HCT116 (cell line): Measurements from ENCODE around the gene CIT. TPM values are rescaled to one million over a fixed set of nuclear protein-coding genes. Genes with fewer than 3 reads are reported as not detected.

Experiments used
- ATAC-seq: fragments of 200-7000 bp; cut with Tn5 transposase; 2 replicates; pipeline ENCODE4 v1.9.1; 2020; ENCODE audit warnings: mild to moderate bottlenecking, moderate library complexity
- BruUV-seq: library from RNA; stranded (reverse); fragments of 400-500 nt; replicated peaks from 2 replicates; lab custom pipeline; 2021; lab: Mats Ljungman, UMichigan
- CTCF ChIA-PET: fragments of 300-600 bp; sonication (Branson Sonifier 250); formaldehyde crosslinking; loops from one replicate; lab custom pipeline; 2021; ENCODE audit warnings: antibody characterized with exemption; lab: Charles Lee
- POLR2A ChIA-PET: fragments of 300-600, 350-600 bp; sonication (Branson Sonifier 250); formaldehyde crosslinking; loops from one replicate; lab custom pipeline; 2021; ENCODE audit warnings: antibody characterized with exemption; lab: Charles Lee
- RAD21 ChIA-PET, 2 experiments: fragments of 300-600 bp; sonication (Branson Sonifier 250); formaldehyde crosslinking; loops; one replicate each; lab custom pipeline; 2023; ENCODE audit warnings: low total read pairs in 2 of 2; ENCODE audit not compliant: uncharacterized antibody in 2 of 2, unreplicated experiment in 2 of 2, low non-redundant PET in 1 of 2; lab: Charles Lee
- DNase-seq: peaks from one replicate; pipeline ENCODE4 v3.0.0-alpha.2; 2010; ENCODE audit warnings: low read depth, low spot score
- H2AFZ ChIP-seq: fragments of 200-600 bp; shearing (Covaris generic), sonication (generic); 2 replicates; pipeline ENCODE4 v1.6.1; 2017; ENCODE audit warnings: low read depth, mixed run types, mixed read lengths, antibody characterized with exemption, low read length; ENCODE audit not compliant: poor library complexity, severe bottlenecking
- H3K27ac ChIP-seq: 2 replicates; pipeline ENCODE4 v1.5.1; 2012; ENCODE audit warnings: low read depth, low read length
- H3K27me3 ChIP-seq: fragments of 200-600 bp; sonication (generic); 2 replicates; pipeline ENCODE4 v1.6.1; 2016; ENCODE audit warnings: mixed run types, low read length, mixed read lengths; ENCODE audit not compliant: insufficient read depth
- H3K36me3 ChIP-seq, 2 experiments: fragments of 200-500 bp in 1 of 2; fragments of 200-600 bp in 1 of 2; sonication (Bioruptor generic) in 1 of 2; sonication (generic) in 1 of 2; 2 replicates each; pipeline versions ENCODE4 v1.5.1 to v1.6.1; 2014 to 2016; ENCODE audit warnings: low read length in 2 of 2, inconsistent platforms in 1 of 2, mixed read lengths in 1 of 2, mixed run types in 1 of 2; ENCODE audit not compliant: insufficient read depth in 2 of 2, control insufficient read depth in 1 of 2
- H3K4me1 ChIP-seq, 2 experiments: fragments of 200-600 bp in 1 of 2; sonication (generic) in 1 of 2; 2 replicates each; pipeline versions ENCODE4 v1.5.1 to v1.6.1; 2012 to 2017; ENCODE audit warnings: low read length in 2 of 2, inconsistent platforms in 1 of 2, mild to moderate bottlenecking in 1 of 2, mixed read lengths in 1 of 2, mixed run types in 1 of 2, moderate library complexity in 1 of 2; ENCODE audit not compliant: insufficient read depth in 2 of 2, control insufficient read depth in 1 of 2
- H3K4me2 ChIP-seq: fragments of 200-600 bp; sonication (generic); 2 replicates; pipeline ENCODE4 v1.6.1; 2017; ENCODE audit warnings: mixed run types, low read length, mixed read lengths
- H3K4me3 ChIP-seq, 2 experiments: fragments of 200-600 bp in 1 of 2; sonication (generic) in 1 of 2; replicated peaks in 1 of 2; 2 replicates each; pipeline ENCODE4 v1.5.1; 2011 to 2016; ENCODE audit warnings: low read length in 2 of 2, control low read depth in 1 of 2, low read depth in 1 of 2, mild to moderate bottlenecking in 1 of 2, mixed read lengths in 1 of 2, mixed run types in 1 of 2
- H3K79me2 ChIP-seq: fragments of 200-600 bp; sonication (generic); 2 replicates; pipeline ENCODE4 v1.6.1; 2017; ENCODE audit warnings: mild to moderate bottlenecking, mixed run types, low read length, moderate library complexity, mixed read lengths; ENCODE audit not compliant: insufficient read depth
- H3K9ac ChIP-seq: fragments of 200-600 bp; sonication (generic); 2 replicates; pipeline ENCODE4 v1.6.1; 2016; ENCODE audit warnings: low read length, mixed read lengths
- H3K9me2 ChIP-seq: fragments of 200-600 bp; sonication (generic), shearing (Covaris generic); 2 replicates; pipeline ENCODE4 v1.6.1; 2017; ENCODE audit warnings: mixed run types, mild to moderate bottlenecking, moderate library complexity; ENCODE audit not compliant: insufficient read depth
- H3K9me3 ChIP-seq, 2 experiments: fragments of 200-500 bp in 1 of 2; fragments of 200-600 bp in 1 of 2; sonication (Bioruptor generic) in 1 of 2; sonication (generic) in 1 of 2; 2 replicates each; pipeline ENCODE4 v1.6.1; 2014 to 2017; ENCODE audit warnings: low read length in 2 of 2, mixed read lengths in 2 of 2, inconsistent platforms in 1 of 2, low read depth in 1 of 2, mild to moderate bottlenecking in 1 of 2, mixed run types in 1 of 2, moderate library complexity in 1 of 2; ENCODE audit not compliant: control insufficient read depth in 1 of 2, insufficient read depth in 1 of 2
- H4K20me1 ChIP-seq: fragments of 200-600 bp; sonication (generic), shearing (Covaris generic); 2 replicates; pipeline ENCODE4 v1.6.1; 2017; ENCODE audit warnings: mixed run types, mild to moderate bottlenecking, moderate library complexity; ENCODE audit not compliant: insufficient read depth
- CEBPB ChIP-seq: IDR thresholded peaks from 2 replicates; pipeline ENCODE4 v1.6.1; 2012; ENCODE audit warnings: low read depth
- EZH2phosphoT487 ChIP-seq: fragments of 200-600 bp; IDR thresholded peaks from 2 replicates; pipeline ENCODE4 v1.6.1; 2018; ENCODE audit warnings: antibody characterized with exemption, borderline replicate concordance
- JUND ChIP-seq: IDR thresholded peaks from 2 replicates; pipeline ENCODE4 v1.6.1; 2012
- MAX ChIP-seq: IDR thresholded peaks from 2 replicates; pipeline ENCODE4 v1.6.1; 2012
- POLR2A ChIP-seq: IDR thresholded peaks from 2 replicates; pipeline ENCODE4 v1.7.0; 2011; ENCODE audit warnings: borderline replicate concordance; ENCODE audit not compliant: insufficient read depth, insufficient read length; ENCODE audit errors: extremely low read depth
- POLR2AphosphoS5 ChIP-seq: IDR thresholded peaks from 2 replicates; pipeline ENCODE4 v1.6.1; 2011; ENCODE audit warnings: mild to moderate bottlenecking, low read depth, low read length, moderate library complexity
- RAD21 ChIP-seq: IDR thresholded peaks from 2 replicates; pipeline ENCODE4 v1.6.1; 2012; ENCODE audit warnings: low read depth, mild to moderate bottlenecking
- REST ChIP-seq: IDR thresholded peaks from 2 replicates; pipeline ENCODE4 v1.6.1; 2012; ENCODE audit warnings: low read depth
- TCF7L2 ChIP-seq: IDR thresholded peaks from 2 replicates; pipeline ENCODE4 v1.7.0; 2011; ENCODE audit warnings: borderline replicate concordance, inconsistent platforms; ENCODE audit not compliant: insufficient read depth, insufficient read length; ENCODE audit errors: extremely low read depth
- intact Hi-C: fragments of 100-400 bp; cut with micrococcal nuclease; formaldehyde crosslinking; loops from 2 replicates; pipeline ENCODE4 v1.10.0; 2022
- total RNA-seq: library from RNA; stranded (reverse); gene quantifications from one replicate; pipeline ENCODE4 v1.2.1, GENCODE V29; 2021; ENCODE audit not compliant: unreplicated experiment
- TF ChIP-seq, protein P1 (sequence below): IDR thresholded peaks from 2 replicates; pipeline ENCODE4 v1.6.1; 2011; ENCODE audit warnings: mild to moderate bottlenecking, low read length, moderate library complexity; ENCODE audit not compliant: insufficient replicate concordance; ENCODE audit errors: extremely low read depth
- TF ChIP-seq, protein P2 (sequence below), 3 experiments: fragments of 200-600 bp in 1 of 3; sonication (generic) in 1 of 3; IDR thresholded peaks in 2 of 3; conservative IDR thresholded peaks in 1 of 3; 2 replicates each; pipeline ENCODE4 v1.5.1; 2012 to 2017; ENCODE audit warnings: low read depth in 2 of 3, low read length in 2 of 3, antibody characterized with exemption in 1 of 3, borderline replicate concordance in 1 of 3, control low read depth in 1 of 3, mild to moderate bottlenecking in 1 of 3, mixed read lengths in 1 of 3, mixed run types in 1 of 3, moderate library complexity in 1 of 3; ENCODE audit not compliant: insufficient read depth in 1 of 3

The CIT gene
- total RNA-seq, 1 experiment from 2014 or later: 54.2 TPM

DNA sequence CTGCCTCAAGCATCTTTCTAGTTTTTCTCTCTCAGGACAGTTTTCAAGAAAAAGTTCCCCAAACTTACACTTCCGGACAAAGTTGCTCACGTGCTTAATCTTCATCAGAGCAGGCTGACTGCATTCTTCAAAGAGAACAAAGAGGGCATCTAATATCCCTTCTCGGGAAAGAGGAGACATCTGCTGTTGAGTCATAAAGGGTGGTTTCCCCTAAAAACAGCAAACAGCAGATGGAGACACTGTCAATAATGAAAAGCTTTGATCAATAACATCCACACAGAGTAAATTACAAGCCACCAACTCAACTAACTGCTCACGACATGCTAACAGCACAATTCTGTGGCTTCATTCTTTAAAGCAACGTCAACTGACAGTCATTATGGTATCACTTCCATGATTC is 8.1 kb downstream of the CIT start:
- no peak overlapping the region for H3K9ac ChIP-seq
- H3K9me3 ChIP-seq: no peaks in the 10 kb centered on the region
- no peak overlapping the region for H3K4me2 ChIP-seq
- peaks cover 40 to 55% of the 10 kb centered on the region in 2 experiments for H3K36me3 ChIP-seq
- H3K27me3 ChIP-seq: no peaks in the 10 kb centered on the region
- POLR2A ChIA-PET: no interaction called here
- peaks cover 5% of the 10 kb centered on the region; the same call in 1 of the 2 replicates for H4K20me1 ChIP-seq
- RAD21 ChIA-PET: no interaction called here
- CTCF ChIA-PET: interaction anchor here (1.2 kb wide), 1 partner anchor 33 kb away, joined by 3 read pairs; no protein-coding TSS in a partner anchor
- H3K4me3 ChIP-seq: no peak overlapping the region
- ATAC-seq (no peak), DNase-seq (no peak)
- H3K4me1 ChIP-seq: peaks cover 2 to 12% of the 10 kb centered on the region in 2 experiments; a peak in 2 of 4 replicates
- no peak overlapping the region for H2AFZ ChIP-seq
- TF ChIP-seq TCF7L2: no peak
- TF ChIP-seq POLR2A: no peak
- TF ChIP-seq, protein P1, sequence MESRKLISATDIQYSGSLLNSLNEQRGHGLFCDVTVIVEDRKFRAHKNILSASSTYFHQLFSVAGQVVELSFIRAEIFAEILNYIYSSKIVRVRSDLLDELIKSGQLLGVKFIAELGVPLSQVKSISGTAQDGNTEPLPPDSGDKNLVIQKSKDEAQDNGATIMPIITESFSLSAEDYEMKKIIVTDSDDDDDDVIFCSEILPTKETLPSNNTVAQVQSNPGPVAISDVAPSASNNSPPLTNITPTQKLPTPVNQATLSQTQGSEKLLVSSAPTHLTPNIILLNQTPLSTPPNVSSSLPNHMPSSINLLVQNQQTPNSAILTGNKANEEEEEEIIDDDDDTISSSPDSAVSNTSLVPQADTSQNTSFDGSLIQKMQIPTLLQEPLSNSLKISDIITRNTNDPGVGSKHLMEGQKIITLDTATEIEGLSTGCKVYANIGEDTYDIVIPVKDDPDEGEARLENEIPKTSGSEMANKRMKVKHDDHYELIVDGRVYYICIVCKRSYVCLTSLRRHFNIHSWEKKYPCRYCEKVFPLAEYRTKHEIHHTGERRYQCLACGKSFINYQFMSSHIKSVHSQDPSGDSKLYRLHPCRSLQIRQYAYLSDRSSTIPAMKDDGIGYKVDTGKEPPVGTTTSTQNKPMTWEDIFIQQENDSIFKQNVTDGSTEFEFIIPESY: no peak
- TF ChIP-seq JUND: no peak
- TF ChIP-seq RAD21: no peak
- intact Hi-C loops: no loop called here
- H3K27ac ChIP-seq: no peak overlapping the region
- peaks cover 14% of the 10 kb centered on the region; the same call in 1 of the 2 replicates for H3K79me2 ChIP-seq
- no TSS peak for BruUV-seq
- no peaks in the 10 kb centered on the region for H3K9me2 ChIP-seq

GRCh38 chr12:119864591-119864990 is 12.5 kb downstream of the CIT start:
- H3K4me2 ChIP-seq: no peak overlapping the region
- no peak overlapping the region for H2AFZ ChIP-seq
- CTCF ChIA-PET: no interaction called here
- RAD21 ChIA-PET: no interaction called here
- H3K4me3 ChIP-seq: no peak overlapping the region
- BruUV-seq: no TSS peak
- H3K36me3 ChIP-seq: peaks cover 22 to 44% of the 10 kb centered on the region in 2 experiments
- intact Hi-C loops: no loop called here
- peaks cover 22% of the 10 kb centered on the region; the same call in 1 of the 2 replicates for H3K79me2 ChIP-seq
- peaks cover 2 to 5% of the 10 kb centered on the region in 2 experiments; a peak in 2 of 4 replicates for H3K4me1 ChIP-seq
- H4K20me1 ChIP-seq: peaks cover 5% of the 10 kb centered on the region; the same call in 1 of the 2 replicates
- H3K27me3 ChIP-seq: no peaks in the 10 kb centered on the region
- DNase-seq (no peak), ATAC-seq (no peak)
- H3K9me2 ChIP-seq: no peaks in the 10 kb centered on the region
- POLR2A ChIA-PET: no interaction called here
- no peak overlapping the region for H3K27ac ChIP-seq
- H3K9me3 ChIP-seq: no peaks in the 10 kb centered on the region
- H3K9ac ChIP-seq: no peak overlapping the region
- TF ChIP-seq EZH2phosphoT487 (no peak), CEBPB (no peak), TCF7L2 (no peak), POLR2AphosphoS5 (no peak), REST (no peak), MAX (no peak)
- TF ChIP-seq, protein P2, sequence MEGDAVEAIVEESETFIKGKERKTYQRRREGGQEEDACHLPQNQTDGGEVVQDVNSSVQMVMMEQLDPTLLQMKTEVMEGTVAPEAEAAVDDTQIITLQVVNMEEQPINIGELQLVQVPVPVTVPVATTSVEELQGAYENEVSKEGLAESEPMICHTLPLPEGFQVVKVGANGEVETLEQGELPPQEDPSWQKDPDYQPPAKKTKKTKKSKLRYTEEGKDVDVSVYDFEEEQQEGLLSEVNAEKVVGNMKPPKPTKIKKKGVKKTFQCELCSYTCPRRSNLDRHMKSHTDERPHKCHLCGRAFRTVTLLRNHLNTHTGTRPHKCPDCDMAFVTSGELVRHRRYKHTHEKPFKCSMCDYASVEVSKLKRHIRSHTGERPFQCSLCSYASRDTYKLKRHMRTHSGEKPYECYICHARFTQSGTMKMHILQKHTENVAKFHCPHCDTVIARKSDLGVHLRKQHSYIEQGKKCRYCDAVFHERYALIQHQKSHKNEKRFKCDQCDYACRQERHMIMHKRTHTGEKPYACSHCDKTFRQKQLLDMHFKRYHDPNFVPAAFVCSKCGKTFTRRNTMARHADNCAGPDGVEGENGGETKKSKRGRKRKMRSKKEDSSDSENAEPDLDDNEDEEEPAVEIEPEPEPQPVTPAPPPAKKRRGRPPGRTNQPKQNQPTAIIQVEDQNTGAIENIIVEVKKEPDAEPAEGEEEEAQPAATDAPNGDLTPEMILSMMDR (IDR thresholded peaks at IDR 0.05 in 2 of 3, conservative IDR thresholded peaks at IDR 0.05 in 1 of 3; ENCODE audit: borderline replicate concordance in 1 of 3, insufficient read depth in 1 of 3, low read depth in 2 of 3, low read length in 2 of 3): no peak
